Transverse colon (tissue), 4 donors: ENCODE measurements around the gene RERGL. TPM values are rescaled to one million over a fixed set of nuclear protein-coding genes. Genes with fewer than 3 reads are reported as not detected.

Experiments used
- DNase-seq: peaks from one replicate; pipeline ENCODE4 v3.0.0-alpha.2; 2019
- H3K27ac ChIP-seq, 4 donors: fragments of 200-600 bp; sonication (generic); 2 replicates each; pipeline ENCODE4 v1.5.1; 2016 to 2018; ENCODE audit warnings: inconsistent platforms in 4 of 4
- H3K27me3 ChIP-seq: fragments of 200-600 bp; sonication (generic); 2 replicates; pipeline ENCODE4 v1.5.1; 2017; ENCODE audit warnings: inconsistent platforms
- H3K36me3 ChIP-seq, 4 donors: fragments of 200-600 bp; sonication (generic); 2 replicates each; pipeline ENCODE4 v1.5.1; 2017 to 2019; ENCODE audit warnings: inconsistent platforms in 4 of 4
- H3K4me1 ChIP-seq, 4 donors: fragments of 200-600 bp; sonication (generic); 2 replicates each; pipeline ENCODE4 v1.5.1; 2017 to 2020; ENCODE audit warnings: inconsistent platforms in 4 of 4
- H3K4me3 ChIP-seq, 4 donors: fragments of 200-600 bp; sonication (generic); 1 replicate in 1 of 4; 2 replicates in 3 of 4; pipeline versions ENCODE4 v1.5.1 to v1.6.1; 2017 to 2019; ENCODE audit warnings: inconsistent platforms in 4 of 4
- H3K9me3 ChIP-seq, 2 donors: fragments of 200-600 bp; sonication (generic); 2 replicates each; pipeline ENCODE4 v1.5.1; 2017 to 2019; ENCODE audit warnings: inconsistent platforms in 2 of 2
- CTCF ChIP-seq, 5 experiments: fragments of 200-600 bp in 3 of 5; fragments of 450-650 bp in 2 of 5; sonication (generic) in 3 of 5; IDR thresholded peaks; 1 replicate in 2 of 5; 2 replicates in 3 of 5; pipeline ENCODE4 v1.5.1; 2016 to 2017; ENCODE audit warnings: antibody characterized with exemption in 5 of 5, inconsistent platforms in 3 of 5, mild to moderate bottlenecking in 2 of 5, moderate library complexity in 1 of 5
- EP300 ChIP-seq: sonication (generic); formaldehyde crosslinking; IDR thresholded peaks from one replicate; pipeline ENCODE4 v1.6.1; 2017; ENCODE audit warnings: antibody characterized with exemption, low read depth
- POLR2A ChIP-seq: fragments of 450-650 bp; IDR thresholded peaks from one replicate; pipeline ENCODE4 v1.6.1; 2016; ENCODE audit warnings: antibody characterized with exemption, mild to moderate bottlenecking, moderate library complexity
- POLR2AphosphoS5 ChIP-seq, 3 donors: sonication (generic); formaldehyde crosslinking; IDR thresholded peaks; one replicate each; pipeline ENCODE4 v1.6.1; 2016; ENCODE audit warnings: antibody characterized with exemption in 3 of 3
- WGBS, 2 donors: methylation state at CpG; one replicate each; pipeline ENCODE4 v1.1.5; 2018; ENCODE audit warnings: low coverage in 1 of 2; 5-methylcytosine and 5-hydroxymethylcytosine counted together
- in situ Hi-C, 4 donors: fragments of 200-750 bp; cut with MboI; loops; one replicate each; pipeline versions ENCODE4 v1.15.0 to v1.15.1; 2017; ENCODE audit warnings: low sequenced_read_pairs in 3 of 4, low pct_ligation_motif_present in 1 of 4, low pct_unique_long_range_greater_than_20kb in 1 of 4
- intact Hi-C: fragments of 100-400 bp; cut with DNase I; formaldehyde crosslinking; loops from one replicate; pipeline ENCODE4 v1.15.1; 2023; ENCODE audit warnings: low total_unique reads
- total RNA-seq, 4 donors: library from RNA; depleted of rRNA; stranded (reverse); fragments of >200 nt; gene quantifications; one replicate each; pipeline ENCODE4 v1.1.0, GENCODE V29; 2016

Gene RERGL
- total RNA-seq, 4 donors from 2014 or later = 1.1 to 1.5 (median 1.2) TPM; not detected in 1

GRCh38 chr12:18130851-18131250, 40.9 kb upstream of the RERGL start:
- WGBS, 2 donors = 60 to 71% methylated on average over 1 to 5 of the region's 5 CpGs
- H3K27ac ChIP-seq = no peak overlapping the region
- no peaks in the 10 kb centered on the region for H3K4me1 ChIP-seq
- H3K9me3 ChIP-seq = peaks cover 5 to 9% of the 10 kb centered on the region in 2 donors
- H3K36me3 ChIP-seq = no peaks in the 10 kb centered on the region
- no peak for TF ChIP-seq POLR2A
- TF ChIP-seq POLR2AphosphoS5 (IDR thresholded peaks at IDR 0.05) = no peak
- no peak for TF ChIP-seq CTCF (IDR thresholded peaks at IDR 0.05)
- no peak for TF ChIP-seq EP300
- intact Hi-C loops = loop anchor here (5.0 kb wide), 1 partner anchor 829 kb away; no protein-coding TSS in a partner anchor
- no peaks in the 10 kb centered on the region for H3K27me3 ChIP-seq
- DNase-seq = no peak
- in situ Hi-C loops = loop anchor here in 1 of 4 donors (25.0 kb wide), 1 partner anchor 1056 kb away; no protein-coding TSS in a partner anchor
- no peak overlapping the region for H3K4me3 ChIP-seq

GRCh38 chr12:18123707-18124106, 33.7 kb upstream of the RERGL start:
- TF ChIP-seq POLR2AphosphoS5 (IDR thresholded peaks at IDR 0.05) (no peak), EP300 (no peak), POLR2A (no peak), CTCF (IDR thresholded peaks at IDR 0.05) (no peak)
- H3K4me3 ChIP-seq = no peak overlapping the region
- WGBS, 2 donors = 25 to 76% methylated on average over 3 to 5 of the region's 5 CpGs
- in situ Hi-C loops = no loop called here
- DNase-seq = no peak
- no peaks in the 10 kb centered on the region for H3K36me3 ChIP-seq
- H3K27me3 ChIP-seq = no peaks in the 10 kb centered on the region
- no peak overlapping the region for H3K27ac ChIP-seq
- intact Hi-C loops = no loop called here
- no peaks in the 10 kb centered on the region for H3K4me1 ChIP-seq
- peaks cover 11 to 12% of the 10 kb centered on the region in 2 donors for H3K9me3 ChIP-seq

GRCh38 chr12:18120899-18121298, 30.9 kb upstream of the RERGL start:
- DNase-seq = no peak
- 67% methylated on average over 1 of the region's 1 CpG; no CpG with 5 or more reads in 1 of the 2 donors for WGBS, 2 donors
- in situ Hi-C loops = no loop called here
- TF ChIP-seq POLR2A (no peak), POLR2AphosphoS5 (IDR thresholded peaks at IDR 0.05) (no peak), CTCF (IDR thresholded peaks at IDR 0.05) (no peak), EP300 (no peak)
- intact Hi-C loops = no loop called here
- Histone ChIP-seq H3K36me3 (no peaks in the 10 kb centered on the region), H3K9me3 (peaks cover 4 to 6% of the 10 kb centered on the region in 2 donors), H3K4me1 (no peaks in the 10 kb centered on the region), H3K4me3 (no peak overlapping the region), H3K27me3 (no peaks in the 10 kb centered on the region), H3K27ac (no peak overlapping the region)

- in situ Hi-C loops (no loop called here), intact Hi-C loops (no loop called here)
- 42 to 73% methylated on average over 2 to 4 of the region's 4 CpGs for WGBS, 2 donors
- no peak overlapping the region for H3K4me3 ChIP-seq
- H3K36me3 ChIP-seq = no peaks in the 10 kb centered on the region
- H3K27me3 ChIP-seq = no peaks in the 10 kb centered on the region
- no peaks in the 10 kb centered on the region for H3K4me1 ChIP-seq
- no peak for DNase-seq
- H3K9me3 ChIP-seq = no peaks in the 10 kb centered on the region
- H3K27ac ChIP-seq = no peak overlapping the region
- TF ChIP-seq CTCF (IDR thresholded peaks at IDR 0.05) (no peak), EP300 (no peak), POLR2AphosphoS5 (IDR thresholded peaks at IDR 0.05) (no peak), POLR2A (no peak)
These were observed 18.6 kb upstream of the RERGL start for GRCh38 chr12:18108611-18109010.
